GM19239 (cell line): ENCODE data around the gene TYSND1.
"Not testable (repeated sequence)": the region's sequence is repeated elsewhere in the genome, so short reads cannot be mapped to it uniquely, and the experiment has no call there.

Experiments
- DNase-seq: peaks from one replicate; pipeline ENCODE4 v3.0.0; 2011; ENCODE audit warnings: low spot score; ENCODE audit not compliant: insufficient read length
- FAIRE-seq: peaks from 2 replicates; lab custom pipeline; 2011; peaks lifted over from hg19 to GRCh38; lab: Jason Lieb, UNC

The TYSND1 gene

DNA sequence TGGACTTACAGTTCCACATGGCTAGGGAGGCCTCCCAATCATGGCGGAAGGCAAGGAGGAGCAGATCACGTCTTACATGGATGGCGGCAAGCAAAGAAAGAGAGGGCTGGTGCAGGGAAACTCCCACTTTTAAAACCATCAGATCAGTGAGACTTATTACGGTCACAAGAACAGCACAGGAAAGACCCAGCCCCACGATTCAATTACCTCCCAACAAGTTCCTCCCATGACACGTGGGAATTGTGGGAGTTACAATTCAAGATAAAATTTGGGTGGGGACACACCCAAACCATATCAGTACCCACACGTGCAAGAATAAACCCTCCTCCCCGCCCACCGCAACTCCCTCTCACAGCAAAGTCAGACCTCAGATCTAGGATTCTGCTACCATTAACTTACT, 9.4 kb downstream of the TYSND1 start:
- no peak for FAIRE-seq
- no peak for DNase-seq

- FAIRE-seq (no peak), DNase-seq (no peak)
Measured at GRCh38 chr10:70135684-70136083, 10.8 kb downstream of the TYSND1 start.

DNA sequence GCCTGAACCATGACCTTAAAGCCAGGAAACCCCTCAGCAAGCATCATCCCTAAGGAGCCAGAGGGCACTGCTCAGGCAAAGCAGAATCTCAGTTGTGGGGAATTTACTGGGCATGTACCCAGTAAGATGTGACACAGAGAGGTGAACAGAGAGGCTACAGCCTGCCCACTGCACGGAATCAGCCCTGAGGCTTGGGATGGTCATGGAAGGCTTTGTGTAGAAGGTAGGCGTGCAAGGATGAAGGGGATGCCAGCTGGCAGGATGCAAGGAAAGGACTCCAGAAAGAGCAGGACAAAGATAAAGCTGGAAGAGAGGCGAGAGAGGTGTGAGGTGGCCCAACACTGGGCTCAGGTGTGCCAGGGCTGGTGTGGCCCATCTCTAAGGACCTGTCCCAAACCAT, 11.5 kb downstream of the TYSND1 start:
- no peak for FAIRE-seq
- no peak for DNase-seq

DNA sequence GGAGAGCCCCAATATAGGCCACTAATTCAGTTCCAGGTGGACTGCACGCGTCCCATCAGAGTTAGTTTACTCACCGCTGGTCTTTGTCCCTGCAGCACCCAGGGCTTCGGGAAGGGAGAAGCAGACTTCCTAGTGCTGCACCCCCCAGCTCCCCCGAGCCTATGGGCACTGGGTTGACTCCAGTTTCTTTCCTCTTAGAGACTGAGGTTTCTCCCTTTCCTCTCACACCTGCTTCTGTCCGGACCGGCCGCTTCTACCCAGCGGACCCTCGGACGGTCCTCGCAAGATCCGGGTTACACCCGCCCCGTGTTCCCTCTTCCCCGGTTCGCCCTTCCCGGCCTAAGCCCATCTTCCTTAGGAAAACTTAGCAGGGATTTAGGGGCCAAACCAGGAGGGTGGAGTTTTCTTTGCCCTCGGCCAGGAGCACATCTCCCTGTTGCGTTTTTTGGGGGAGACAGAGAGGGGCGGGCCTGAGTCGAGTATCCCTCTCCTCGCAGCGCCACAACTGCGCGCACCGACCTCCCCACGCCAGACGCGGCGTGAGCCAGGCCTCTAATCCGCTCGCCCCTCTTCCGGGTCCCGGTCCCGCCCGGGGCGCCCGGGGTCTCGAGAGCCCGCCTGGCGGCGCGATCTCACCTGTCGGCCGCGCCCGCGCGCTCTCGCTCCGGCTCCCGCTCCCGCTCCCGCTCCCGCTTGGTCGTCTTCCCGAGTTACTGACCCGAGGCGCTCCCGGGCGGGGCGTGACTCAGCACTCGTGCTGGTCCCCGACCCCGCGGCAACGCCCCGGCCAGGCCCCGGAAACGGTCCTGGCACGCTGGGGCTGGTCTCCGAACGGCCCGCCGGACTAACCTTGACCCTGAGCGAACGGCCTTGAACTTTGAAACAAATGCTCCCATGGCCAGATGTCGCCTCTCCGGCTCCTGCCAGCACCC, 14.1 kb downstream of the TYSND1 start, which contains the start of gene AIFM2:
Gene AIFM2, minus strand, starts transcription at position 728 of the 932 bp plus-strand sequence. CDS start 8,741 bp downstream, outside the sequence.
- peak; percentile 76 for DNase-seq
- peak; percentile 45 for FAIRE-seq

GRCh38 chr10:70131560-70131937, 15.0 kb downstream of the TYSND1 start:
- FAIRE-seq (no peak), DNase-seq (no peak)

DNA sequence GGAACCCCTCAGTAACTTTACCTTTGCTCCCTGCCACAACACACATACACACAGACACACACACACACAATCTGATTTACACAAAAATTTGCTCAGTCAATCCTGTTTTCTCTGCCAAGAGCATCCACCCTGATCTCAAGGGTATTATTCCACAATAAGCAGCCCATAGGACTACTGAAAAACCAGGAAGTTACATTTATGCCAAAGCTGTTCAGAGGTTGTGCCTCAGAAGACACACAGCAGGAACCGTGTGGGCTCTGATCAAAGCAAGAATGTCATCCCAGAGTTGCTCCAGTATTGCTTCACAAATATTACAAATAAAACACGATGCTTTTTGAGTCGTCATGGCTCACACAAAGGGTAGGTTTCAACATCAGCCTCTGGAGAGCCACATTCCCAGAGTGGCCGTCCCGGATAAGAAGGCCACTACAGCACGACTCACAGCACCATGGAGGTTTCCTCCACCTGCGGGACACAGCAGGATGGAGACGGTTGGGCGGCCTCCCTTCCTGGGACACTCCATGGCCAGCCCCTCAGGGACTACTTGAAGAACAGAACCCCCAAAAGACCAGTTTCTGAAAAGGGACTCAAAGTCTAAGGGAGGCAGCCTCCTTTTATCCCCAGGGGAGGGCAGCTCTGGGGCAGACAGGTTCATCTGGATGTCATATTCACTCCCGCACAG, 15.5 kb downstream of the TYSND1 start:
- DNase-seq (no peak), FAIRE-seq (no peak)

DNA sequence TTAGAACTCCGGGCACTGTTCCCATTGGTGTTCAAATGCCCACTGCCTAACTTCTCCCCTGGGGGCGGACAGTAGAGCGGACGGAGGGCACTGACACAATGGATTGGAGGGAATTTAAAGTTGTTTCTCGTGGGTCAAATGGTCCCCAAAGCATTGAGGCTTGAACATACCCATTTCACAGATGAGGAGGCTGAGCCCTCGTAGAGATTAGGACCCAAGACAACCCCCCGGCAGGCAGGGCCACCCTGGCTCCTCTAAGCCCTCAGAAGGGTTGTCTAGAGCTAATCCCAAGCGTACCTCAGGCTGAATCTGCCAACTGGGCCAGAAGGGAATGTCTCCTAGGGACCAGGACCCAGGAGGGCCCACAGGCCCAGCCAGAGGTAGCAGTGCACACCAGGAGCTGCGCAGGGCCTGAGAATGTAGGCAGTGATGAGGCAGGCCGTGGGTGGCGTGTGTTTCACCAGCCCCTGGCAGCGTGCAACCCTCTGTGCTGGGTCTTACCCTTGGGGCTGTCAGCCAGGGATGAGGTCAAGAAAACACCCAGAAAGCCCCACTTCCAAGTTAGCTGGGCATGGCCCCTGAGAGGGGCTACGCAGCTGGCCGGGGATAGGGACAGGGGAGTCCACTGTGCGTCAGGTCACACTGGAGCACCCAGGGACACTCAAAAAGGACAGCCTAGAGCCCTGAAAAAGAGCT, 19.7 kb downstream of the TYSND1 start:
- no peak for FAIRE-seq
- DNase-seq: no peak

- FAIRE-seq: no peak
- DNase-seq: no peak
Measured at GRCh38 chr10:70125918-70126552, 20.5 kb downstream of the TYSND1 start.

GRCh38 chr10:70124918-70125317, 21.6 kb downstream of the TYSND1 start:
- FAIRE-seq (no peak), DNase-seq (no peak)

GRCh38 chr10:70124415-70124814, 22.1 kb downstream of the TYSND1 start:
- peak; percentile 44 for FAIRE-seq
- no peak for DNase-seq

- FAIRE-seq (no peak), DNase-seq (no peak)
Measured at GRCh38 chr10:70123817-70124216, 22.7 kb downstream of the TYSND1 start.

- not testable (repeated sequence) for DNase-seq, FAIRE-seq
Measured at GRCh38 chr10:70123166-70123565, 23.3 kb downstream of the TYSND1 start.

DNA sequence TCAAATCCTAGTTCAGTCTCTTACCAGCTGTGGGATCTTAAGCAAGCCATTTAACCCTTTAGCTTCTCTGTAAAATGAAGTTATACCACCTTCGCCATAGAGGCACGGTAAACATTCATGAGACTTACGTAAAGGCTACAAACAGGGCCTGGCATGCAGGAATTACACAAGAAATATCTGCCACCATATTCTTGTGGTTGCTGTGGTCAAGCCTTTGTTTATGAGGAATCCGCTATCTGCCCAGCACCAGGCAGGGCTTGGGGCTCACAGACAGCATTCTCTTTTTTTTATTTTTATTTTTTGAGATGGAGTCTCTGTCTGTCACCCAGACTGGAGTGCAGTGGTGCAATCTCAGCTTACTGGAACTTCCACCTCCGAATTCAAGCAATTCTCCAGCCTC, 23.8 kb downstream of the TYSND1 start:
- FAIRE-seq (no peak), DNase-seq (no peak)

DNA sequence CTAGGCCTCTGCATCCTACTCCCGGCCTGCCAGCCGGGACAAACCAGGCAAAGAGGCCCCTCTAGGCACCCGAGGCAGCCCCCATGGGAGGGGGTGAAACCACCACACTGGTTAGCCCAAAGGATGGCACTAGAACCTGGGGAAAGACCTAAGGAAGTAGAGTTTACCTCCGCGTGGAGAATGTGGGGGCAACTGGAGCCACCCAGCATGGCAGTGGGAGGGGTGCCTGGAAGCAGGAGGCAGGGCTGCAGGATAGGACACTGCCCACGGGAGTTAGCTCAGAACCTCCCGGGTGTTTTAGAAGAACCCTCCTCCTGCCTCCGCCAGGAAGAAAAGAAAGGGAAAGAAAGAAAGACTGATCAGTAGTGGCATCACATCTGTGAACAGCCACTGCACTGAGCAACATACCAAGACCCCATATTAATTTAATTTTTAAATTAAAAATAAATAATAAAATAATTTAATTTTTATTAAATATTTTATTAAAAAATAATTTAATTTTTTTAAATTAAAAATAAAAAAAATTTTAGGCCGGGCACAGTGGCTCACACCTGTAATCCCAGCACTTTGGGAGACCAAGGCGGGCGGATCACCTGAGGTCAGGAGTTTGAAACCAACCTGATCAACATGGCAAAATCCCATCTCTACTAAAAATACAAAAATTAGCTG, 25.1 kb downstream of the TYSND1 start:
- no peak for DNase-seq
- FAIRE-seq: no peak

DNA sequence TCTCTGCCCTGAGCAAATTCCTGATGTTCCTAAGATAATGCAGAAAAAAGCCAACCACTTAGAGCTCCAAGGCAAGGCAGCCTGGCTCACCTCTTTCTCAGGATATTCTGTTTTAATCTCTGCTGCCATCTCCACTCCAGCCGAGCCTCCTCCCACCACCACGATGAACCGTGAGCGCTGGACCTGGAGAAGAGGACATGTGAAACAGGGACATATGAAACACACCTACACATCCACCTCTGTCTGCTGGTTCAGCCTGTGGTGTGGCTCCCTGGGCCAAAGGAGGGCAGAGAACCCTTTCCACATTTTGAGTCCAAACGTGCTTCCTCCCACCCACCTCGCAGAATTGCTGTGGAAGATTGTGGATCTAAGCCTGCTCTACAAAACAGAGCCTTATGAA, 26.1 kb downstream of the TYSND1 start:
- FAIRE-seq (no peak), DNase-seq (no peak)

DNA sequence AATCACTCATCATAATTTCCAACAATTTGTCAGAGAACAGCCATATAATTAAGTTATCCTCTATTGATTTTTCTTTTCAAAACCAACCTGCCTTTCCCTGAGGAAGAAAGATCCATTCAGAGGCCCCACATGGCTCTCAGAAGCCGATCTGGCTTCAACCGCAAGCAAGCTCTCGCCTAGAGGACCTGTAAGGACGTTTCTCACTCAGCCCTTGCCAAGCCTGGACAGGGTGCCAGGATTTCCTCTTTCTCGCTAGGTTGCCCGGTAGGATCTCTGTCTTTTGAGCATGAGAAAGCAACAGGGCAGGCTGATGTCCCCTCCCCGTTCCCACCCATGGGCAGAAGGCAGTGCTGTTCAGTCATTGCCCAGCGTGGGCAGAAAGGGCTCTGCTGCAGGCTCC, 26.9 kb downstream of the TYSND1 start:
- DNase-seq (no peak), FAIRE-seq (no peak)

DNA sequence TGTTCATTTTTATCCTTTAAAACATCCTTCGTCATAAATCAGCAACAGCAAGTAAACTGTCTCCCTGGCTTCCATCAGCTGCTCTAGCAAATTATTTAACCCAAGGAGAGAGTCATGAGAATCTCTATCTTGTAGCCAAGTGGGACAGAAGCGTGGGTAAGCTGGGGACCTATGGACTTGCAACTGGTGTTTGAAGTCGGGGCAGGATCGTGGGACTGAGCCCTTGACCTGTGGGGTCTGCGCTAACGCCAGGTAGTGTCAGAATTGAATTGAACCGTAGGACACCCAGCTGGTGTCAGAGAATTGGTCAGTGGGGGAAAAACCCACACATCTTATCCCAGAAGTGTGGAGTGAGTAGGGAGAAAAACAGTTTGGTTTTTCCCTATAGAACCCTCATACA, 27.3 kb downstream of the TYSND1 start:
- DNase-seq (no peak), FAIRE-seq (no peak)

DNA sequence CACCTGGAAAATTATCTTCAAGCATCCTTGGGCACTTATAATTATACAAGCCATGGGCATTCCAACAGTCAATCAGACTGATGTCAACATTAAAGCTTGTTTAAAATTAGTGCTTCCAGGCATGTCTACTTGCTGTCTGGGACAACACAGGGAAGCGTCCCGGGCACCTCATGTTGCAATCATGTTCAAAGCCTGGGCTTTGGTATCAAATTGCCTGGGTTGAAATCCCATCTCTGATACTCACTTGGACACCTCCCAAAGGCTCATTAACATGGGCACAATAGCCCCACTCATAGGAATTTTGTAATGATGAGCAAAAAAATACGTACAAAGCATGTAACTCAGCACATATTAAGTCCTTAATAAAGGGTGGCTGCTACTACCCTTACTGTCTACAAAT, 28.3 kb downstream of the TYSND1 start:
- FAIRE-seq: no peak
- no peak for DNase-seq

- DNase-seq: no peak
- no peak for FAIRE-seq
Measured at GRCh38 chr10:70117646-70118045, 28.9 kb downstream of the TYSND1 start.
